T-helper 2 cell (primary cell): ENCODE results near the gene RHBDD2.
A peak's percentile ranks its signal among the peaks of the same experiment; 100 is the strongest.

ENCODE experiments used
- DNase-seq, 5 experiments: peaks; one replicate each; pipeline versions ENCODE4 v3.0.0 to v3.0.0-alpha.2; 2012 to 2022

The RHBDD2 gene

DNA sequence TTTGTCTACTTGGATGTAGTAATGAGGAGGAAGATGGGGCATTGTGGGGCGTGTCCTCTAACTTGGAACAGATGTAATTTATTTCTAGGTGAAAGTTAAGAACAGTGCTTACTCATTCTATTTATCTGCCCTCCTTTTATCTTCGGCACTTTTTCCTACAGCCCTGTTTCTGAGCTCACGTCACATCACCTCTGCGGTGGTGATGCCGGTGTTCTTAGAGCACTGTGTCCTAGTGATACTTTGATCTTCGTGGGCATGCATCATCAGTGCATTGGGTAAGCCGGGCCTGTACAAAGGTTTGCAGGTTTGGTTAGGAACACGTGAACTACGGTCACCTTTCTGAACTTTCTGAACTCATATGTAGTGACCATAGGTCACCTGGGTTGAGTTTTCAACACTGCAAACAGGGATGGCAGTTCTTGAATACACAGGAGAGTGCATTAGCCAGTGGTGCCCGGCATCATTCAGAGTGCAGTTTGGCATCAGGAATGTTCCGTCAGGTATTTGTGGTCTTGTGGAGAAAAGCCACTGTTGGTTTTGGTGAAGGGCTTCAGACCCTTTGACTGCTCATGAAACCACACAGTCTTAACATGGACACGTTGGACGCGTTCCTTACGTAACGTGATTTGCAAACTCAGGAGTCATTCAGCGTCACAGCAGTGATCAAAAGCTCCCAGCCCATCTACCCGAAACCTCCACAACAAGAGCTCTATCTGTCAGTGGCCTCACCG, 41.8 kb downstream of the RHBDD2 start:
- DNase-seq, result peak in 2 of 5 experiments; percentile 16 to 63

DNA sequence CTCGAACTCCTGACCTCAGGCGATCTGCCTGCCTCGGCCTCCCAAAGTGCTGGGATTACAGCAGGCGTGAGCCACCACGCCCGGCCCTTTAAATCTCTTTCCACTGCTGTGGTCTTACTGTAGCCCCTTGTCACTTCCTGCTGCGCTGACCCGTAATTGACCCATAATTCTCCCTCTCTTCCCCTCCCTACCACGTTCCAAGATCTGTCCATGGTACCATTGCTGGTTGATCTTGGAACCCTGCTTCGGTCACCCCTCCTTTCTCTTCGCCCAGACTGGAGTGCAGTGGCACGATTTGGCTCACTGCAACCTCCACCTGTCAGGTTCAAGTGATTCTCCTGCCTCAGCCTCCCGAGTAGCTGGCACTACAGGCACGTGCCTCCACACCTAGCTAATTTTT, 42.6 kb downstream of the RHBDD2 start:
- DNase-seq, result no peak

DNA sequence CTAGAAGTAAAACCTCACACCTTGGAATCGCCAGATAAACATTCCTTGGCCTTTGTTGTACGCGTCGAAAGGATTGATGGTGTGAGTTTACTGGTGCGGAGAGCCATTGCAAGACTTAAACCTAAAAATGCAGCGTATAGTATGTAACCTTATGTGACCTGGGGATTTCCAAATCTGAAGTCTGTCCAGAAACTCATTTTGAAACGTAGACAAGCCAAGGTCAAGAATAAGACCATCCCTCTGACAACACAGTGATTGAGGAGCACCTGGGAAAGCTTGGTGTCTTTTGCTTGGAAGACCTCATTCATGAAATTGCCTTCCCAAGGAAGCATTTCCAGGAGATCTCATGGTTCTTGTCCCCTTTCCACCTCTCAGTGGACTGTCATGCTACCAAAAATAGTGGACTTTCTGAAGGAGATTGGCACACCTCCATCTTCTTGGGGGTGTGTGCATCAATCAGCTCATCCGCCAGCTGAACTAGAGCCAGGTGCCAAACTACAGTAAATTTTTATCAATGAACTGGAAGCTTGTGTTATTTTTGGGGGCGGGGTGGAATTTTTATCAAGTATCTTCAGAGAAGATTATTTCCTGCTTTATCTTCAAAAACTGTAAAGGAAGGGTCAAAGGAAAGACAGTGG, 44.3 kb downstream of the RHBDD2 start:
- DNase-seq, result no peak

DNA sequence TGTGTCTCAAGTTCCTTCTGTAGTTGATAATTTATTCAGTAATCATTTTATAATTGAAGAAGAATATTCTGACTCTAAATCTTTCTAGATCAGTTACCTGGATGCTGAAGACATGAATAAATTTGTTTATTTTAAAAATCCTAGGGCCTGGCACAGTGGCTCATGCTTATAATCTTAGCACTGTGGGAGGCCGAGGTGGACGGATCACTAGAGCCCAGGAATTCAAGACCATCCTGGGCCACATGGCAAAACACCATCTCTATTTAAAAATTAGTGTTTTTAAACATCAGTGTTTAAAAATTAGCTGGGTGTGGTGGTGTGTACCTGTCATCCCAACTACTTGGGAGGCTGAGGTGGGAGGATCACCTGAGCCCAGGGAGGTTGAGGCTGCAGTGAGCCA, 45.4 kb downstream of the RHBDD2 start:
- DNase-seq, result no peak

DNA sequence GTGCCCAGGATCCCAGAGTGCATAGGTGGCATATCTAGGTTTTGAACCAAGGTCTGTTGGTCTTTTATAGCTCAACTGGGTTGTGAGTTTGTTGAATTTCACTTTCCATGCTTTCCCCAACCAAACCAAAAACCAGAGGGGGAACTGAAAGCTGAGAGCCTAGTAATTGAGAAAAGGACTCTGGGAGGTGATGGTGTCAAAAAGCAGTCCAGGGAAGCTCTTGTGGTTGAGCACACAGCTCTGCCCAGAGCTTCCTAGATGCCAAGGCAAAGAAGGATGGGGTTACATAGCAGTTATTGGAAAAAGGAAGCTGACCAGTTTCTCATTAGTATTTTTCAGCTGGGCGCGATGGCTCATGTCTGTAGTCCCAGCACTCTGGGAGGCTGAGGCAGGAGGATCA, 46.1 kb downstream of the RHBDD2 start:
- no peak for DNase-seq

DNA sequence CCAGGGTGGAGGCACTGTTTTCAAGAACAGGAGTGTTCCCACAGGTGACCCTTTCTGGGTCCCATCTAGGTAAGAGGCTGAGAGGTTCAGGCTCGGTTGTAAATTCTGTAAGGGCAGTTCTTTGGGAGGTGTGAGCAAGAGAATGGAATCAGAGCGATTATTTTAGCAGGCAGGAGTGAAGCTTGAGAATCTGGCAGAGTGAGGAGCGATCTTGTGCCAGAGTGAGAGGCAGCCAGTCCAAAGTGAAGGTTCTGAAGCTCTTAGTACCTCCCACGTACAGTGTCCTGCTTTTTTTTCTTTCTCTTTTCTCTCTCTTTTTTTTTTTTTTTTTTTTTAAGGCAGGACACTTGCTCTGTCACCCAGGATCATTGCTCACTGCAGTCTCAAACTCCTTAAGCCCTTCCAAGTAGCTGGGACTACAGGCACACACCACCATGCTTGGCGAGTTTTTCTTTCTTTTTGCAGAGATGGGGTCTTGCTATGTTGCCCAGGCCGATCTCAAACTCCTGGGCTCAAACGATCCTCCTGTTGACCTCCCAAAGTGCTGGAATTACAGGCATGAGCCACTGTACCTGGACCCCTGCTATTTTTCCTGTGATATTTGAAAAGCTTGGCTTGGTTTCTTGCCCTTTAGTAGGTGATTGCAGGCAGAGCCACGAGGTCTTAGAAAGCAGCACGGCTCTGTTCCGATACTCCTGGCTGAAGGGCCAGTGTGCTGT, 47.0 kb downstream of the RHBDD2 start:
- no peak for DNase-seq

DNA sequence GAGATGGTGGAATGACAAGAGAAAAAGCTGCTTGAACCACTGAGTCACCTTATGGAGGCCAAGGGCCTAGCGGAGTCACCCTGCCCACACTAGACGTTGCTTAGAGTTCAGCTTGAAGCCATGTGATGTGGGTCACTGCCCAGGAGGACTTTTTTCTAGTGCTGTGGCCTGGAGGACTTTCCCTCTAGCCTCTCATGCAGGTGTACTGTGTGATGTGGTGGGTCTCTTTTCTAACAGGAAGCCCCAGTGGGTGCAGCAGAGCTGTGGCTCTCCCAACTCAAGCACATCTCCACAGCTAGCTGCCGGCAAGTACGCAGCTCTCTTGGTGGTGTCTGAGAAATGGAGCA, 49.7 kb downstream of the RHBDD2 start:
- DNase-seq, result peak in 2 of 5 experiments; percentile 22 to 27

DNA sequence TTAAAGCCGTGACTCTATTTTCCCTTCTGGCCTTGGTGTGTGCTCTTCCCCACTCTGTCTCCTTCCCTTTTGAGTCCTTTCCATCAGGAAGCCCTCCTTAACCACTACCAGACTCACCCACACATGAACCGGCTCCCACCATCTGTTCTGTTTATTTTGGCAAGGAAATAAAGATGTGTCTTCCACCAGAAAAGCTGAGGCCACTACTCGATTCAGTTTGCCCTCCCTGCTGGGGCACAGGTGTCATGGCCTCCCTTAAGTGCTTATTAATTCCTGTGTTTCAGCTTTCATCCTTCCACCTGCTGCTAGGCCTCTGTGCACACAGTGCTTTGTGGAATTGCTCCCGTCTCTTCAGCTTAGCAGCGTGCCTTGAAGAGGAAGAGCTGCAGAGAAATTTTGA, 52.8 kb downstream of the RHBDD2 start:
- no peak for DNase-seq

DNA sequence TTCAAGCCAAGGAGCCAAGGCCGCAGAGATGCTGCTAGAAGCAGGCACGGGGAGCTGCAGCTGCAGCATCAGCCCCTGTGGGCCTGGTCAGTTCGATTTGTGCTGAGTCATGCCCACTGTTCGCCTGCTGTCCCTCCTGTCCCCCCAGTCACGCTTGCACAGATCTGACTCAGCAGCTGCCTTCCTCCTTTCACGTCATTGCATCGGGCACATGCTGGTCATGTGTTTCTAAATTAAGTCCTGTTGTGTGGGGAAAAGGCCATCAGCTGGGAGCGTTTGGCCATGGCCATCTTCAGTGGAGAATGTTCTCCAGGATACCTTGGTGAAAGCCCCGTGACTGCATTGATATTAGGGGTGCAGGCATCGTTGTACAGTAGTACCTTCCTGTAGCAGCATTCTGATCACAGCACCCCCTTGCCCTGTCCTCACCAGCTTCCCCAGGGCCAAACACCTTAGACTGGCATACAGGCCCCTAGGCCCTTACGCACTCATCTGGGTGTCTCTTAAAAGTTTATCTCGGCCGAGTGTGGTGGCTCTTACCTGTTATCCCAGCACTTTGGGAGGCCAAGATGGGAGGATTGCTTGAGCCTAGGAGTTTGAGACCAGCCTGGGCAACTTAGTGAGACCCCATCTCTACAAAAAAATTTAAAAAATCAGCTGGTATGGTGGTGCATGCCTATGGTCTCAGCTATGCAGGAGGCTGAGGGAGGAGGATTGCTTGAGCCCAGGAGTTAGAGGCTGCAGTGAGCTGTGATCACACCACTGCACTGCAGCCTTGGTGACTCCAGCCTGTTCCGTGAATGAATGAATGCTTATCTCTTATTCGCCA, 59.3 kb downstream of the RHBDD2 start:
- DNase-seq, result no peak
